Pancreas (tissue), 10 donors: ENCODE measurements around the gene ANKRD1. TPM values are rescaled to one million over a fixed set of nuclear protein-coding genes. Genes with fewer than 3 reads are reported as not detected.

Experiments used
- ATAC-seq, 4 donors: fragments of 200-7000 bp; cut with Tn5 transposase; one replicate each; pipeline versions ENCODE4 v1.8.0 to v1.9.1; 2020; ENCODE audit warnings: mild to moderate bottlenecking in 4 of 4, moderate library complexity in 4 of 4
- DNase-seq, 6 donors: peaks; one replicate each; pipeline ENCODE4 v3.0.0-alpha.2; 2020
- FAIRE-seq: peaks from 2 replicates; lab custom pipeline; 2012; peaks lifted over from hg19 to GRCh38; lab: Jason Lieb, UNC
- H3K27ac ChIP-seq, 4 donors: fragments of 200-600 bp; sonication (generic); 1 replicate in 3 of 4; 2 replicates in 1 of 4; pipeline versions ENCODE4 v1.5.0 to v1.8.0; 2020
- H3K27me3 ChIP-seq, 4 donors: fragments of 200-600 bp; one replicate each; pipeline ENCODE4 v1.8.0; 2021
- H3K36me3 ChIP-seq, 3 donors: fragments of 200-600 bp; sonication (generic) in 1 of 3; one replicate each; pipeline versions ENCODE4 v1.5.0 to v1.8.0; 2020 to 2021
- H3K4me1 ChIP-seq, 3 donors: fragments of 200-600 bp; one replicate each; pipeline ENCODE4 v1.8.0; 2021
- H3K4me3 ChIP-seq, 4 donors: fragments of 200-600 bp; sonication (generic) in 2 of 4; one replicate each; pipeline versions ENCODE4 v1.5.0 to v1.8.0; 2020 to 2021
- H3K9me3 ChIP-seq, 4 donors: fragments of 200-600 bp; one replicate each; pipeline ENCODE4 v1.8.0; 2021
- CTCF ChIP-seq, 4 donors: fragments of 200-600 bp; sonication (generic) in 3 of 4; IDR thresholded peaks; one replicate each; pipeline versions ENCODE4 v1.5.0 to v1.8.0; 2021; ENCODE audit warnings: antibody characterized with exemption in 4 of 4
- WGBS, 2 donors: extraction: QIAGEN DNeasy Blood & Tissue Kit; methylation state at CpG; one replicate each; pipeline ENCODE4 v1.1.7; 2013; 5-methylcytosine and 5-hydroxymethylcytosine counted together
- intact Hi-C, 3 donors: fragments of 100-400 bp; cut with DNase I; formaldehyde crosslinking; loops; one replicate each; pipeline versions ENCODE4 v1.11.1 to v1.14.2; 2022
- polyA plus RNA-seq, 2 donors: library from polyadenylated mRNA; stranded (reverse); fragments of 200-250 nt; gene quantifications; one replicate each; pipeline ENCODE4 v1.2.3, GENCODE V29; 2013
- total RNA-seq, 6 donors: library from RNA; stranded (reverse); fragmentation: NEBNext Ultra II Directional in 4 of 6; extraction: Animal tissue kit (Norgen Biotek cat#: 25700) in 4 of 6; gene quantifications; one replicate each; pipeline versions ENCODE4 v1.2.1 to v1.2.4, GENCODE V29; 2021 to 2023
- donor health status: healthy with polysubstance abuse.
- donor health status: DM: no; HTN: no; CAD: no; lungs with moderate emphysema.
- donor health status: DM: no; HTN: no; CAD: no.
- donor health status: control.
- donor health status: control.
- donor health status: Bipolar disorder and iron deficiency.
- donor health status: DM: yes; HTN: yes; CAD: no.
- donor health status: DM: no; HTN: no; CAD: no.
- donor health status: DM: no; HTN: no; CAD: no.
- donor health status: DM: yes; HTN: yes; CAD: no.

Gene ANKRD1
- 1 to 10 TPM in 3 of 6 donors, under 1 TPM in 3; 0.12 to 2.3 (median 0.90) TPM for total RNA-seq
- polyA plus RNA-seq = 1 to 10 TPM; 1.2 to 2.8 TPM

GRCh38 chr10:90920986-90921666, at the start of gene ANKRD1:
Gene ANKRD1, minus strand, starts transcription at chr10:90921087. Its CDS starts 60 bp downstream, at chr10:90921027.
- no peak for TF ChIP-seq CTCF (IDR thresholded peaks at IDR 0.05)
- H3K4me3 ChIP-seq = no peak within 1 kb of the TSS
- WGBS, 2 donors = 58 to 59% methylated on average over 5 of the region's 5 CpGs
- ATAC-seq (peak in 3 of 4 donors; percentile 53 to 89 (median 64)), DNase-seq (no peak), FAIRE-seq (no peak)
- no peaks in the 10 kb centered on the region for H3K27me3 ChIP-seq
- no peaks in the 10 kb centered on the region for H3K4me1 ChIP-seq
- H3K27ac ChIP-seq = no peak within 1 kb of the TSS
- intact Hi-C loops = no loop called here
- no peaks in the 10 kb centered on the region for H3K36me3 ChIP-seq
- no peaks in the 10 kb centered on the region for H3K9me3 ChIP-seq

- Histone ChIP-seq H3K4me1 (no peaks in the 10 kb centered on the region), H3K27ac (no peak overlapping the region), H3K27me3 (no peaks in the 10 kb centered on the region), H3K4me3 (no peak overlapping the region), H3K9me3 (no peaks in the 10 kb centered on the region), H3K36me3 (no peaks in the 10 kb centered on the region)
- WGBS, 2 donors = 80 to 83% methylated on average over 6 of the region's 6 CpGs
- ATAC-seq (no peak), FAIRE-seq (no peak), DNase-seq (no peak)
- TF ChIP-seq CTCF (IDR thresholded peaks at IDR 0.05) = no peak
- intact Hi-C loops = no loop called here
These were observed 49.2 kb upstream of the ANKRD1 start for GRCh38 chr10:90969947-90970673.

GRCh38 chr10:90969121-90969534, 48.2 kb upstream of the ANKRD1 start:
- WGBS, 2 donors = 71 to 73% methylated on average over 5 of the region's 5 CpGs
- no peak for FAIRE-seq
- TF ChIP-seq CTCF (IDR thresholded peaks at IDR 0.05) = no peak
- Histone ChIP-seq H3K27ac (no peak overlapping the region), H3K36me3 (no peaks in the 10 kb centered on the region), H3K4me3 (no peak overlapping the region), H3K9me3 (no peaks in the 10 kb centered on the region), H3K27me3 (no peaks in the 10 kb centered on the region), H3K4me1 (no peaks in the 10 kb centered on the region)
- no peak for ATAC-seq
- intact Hi-C loops = no loop called here
- no peak for DNase-seq

- intact Hi-C loops = no loop called here
- no peak for FAIRE-seq
These were observed 47.6 kb upstream of the ANKRD1 start for GRCh38 chr10:90968328-90969081.

More at GRCh38 chr10:90968328-90969081, 47.6 kb upstream of the ANKRD1 start:
- Histone ChIP-seq H3K9me3 (no peaks in the 10 kb centered on the region), H3K4me3 (no peak overlapping the region), H3K36me3 (no peaks in the 10 kb centered on the region), H3K4me1 (no peaks in the 10 kb centered on the region), H3K27me3 (no peaks in the 10 kb centered on the region), H3K27ac (no peak overlapping the region)
- 44 to 48% methylated on average over 6 of the region's 6 CpGs for WGBS, 2 donors
- no peak for TF ChIP-seq CTCF (IDR thresholded peaks at IDR 0.05)
- peak in 3 of 4 donors; percentile 37 to 66 (median 59) for ATAC-seq
- DNase-seq = no peak
